Activated CD4-positive, alpha-beta T cell treated with anti-CD3 and anti-CD28 coated beads for 4 hours (primary cell): ENCODE measurements around the gene ADAMTS1.

ENCODE experiments used
- DNase-seq, 2 donors: peaks; one replicate each; pipeline ENCODE4 v3.0.0-alpha.2; 2020

ADAMTS1 gene

GRCh38 chr21:26812173-26812572 is 33.0 kb downstream of the ADAMTS1 start:
- no peak for DNase-seq

- DNase-seq = no peak
These were observed 33.7 kb downstream of the ADAMTS1 start for GRCh38 chr21:26811482-26811881.

GRCh38 chr21:26810676-26811415 is 34.4 kb downstream of the ADAMTS1 start:
- DNase-seq = no peak

GRCh38 chr21:26810266-26810665 is 34.9 kb downstream of the ADAMTS1 start:
- no peak for DNase-seq

- DNase-seq = no peak
These were observed 35.5 kb downstream of the ADAMTS1 start for GRCh38 chr21:26809745-26810144.

- no peak for DNase-seq
These were observed 38.4 kb downstream of the ADAMTS1 start for GRCh38 chr21:26806801-26807295.

- DNase-seq = no peak
These were observed 40.2 kb downstream of the ADAMTS1 start for GRCh38 chr21:26804895-26805609.

- DNase-seq = no peak
These were observed 43.7 kb downstream of the ADAMTS1 start for GRCh38 chr21:26801498-26801897.

- no peak for DNase-seq
These were observed 44.2 kb downstream of the ADAMTS1 start for GRCh38 chr21:26800970-26801431.

- no peak for DNase-seq
These were observed 44.8 kb downstream of the ADAMTS1 start for GRCh38 chr21:26800455-26800854.

GRCh38 chr21:26800001-26800400 is 45.2 kb downstream of the ADAMTS1 start:
- no peak for DNase-seq

- no peak for DNase-seq
These were observed 46.1 kb downstream of the ADAMTS1 start for GRCh38 chr21:26798856-26799751.

- DNase-seq = no peak
These were observed 47.2 kb downstream of the ADAMTS1 start for GRCh38 chr21:26797878-26798456.

GRCh38 chr21:26795866-26796329 is 49.3 kb downstream of the ADAMTS1 start:
- DNase-seq = no peak

GRCh38 chr21:26795412-26795805 is 49.8 kb downstream of the ADAMTS1 start:
- DNase-seq = no peak

GRCh38 chr21:26794597-26795411 is 50.4 kb downstream of the ADAMTS1 start:
- DNase-seq = no peak

- no peak for DNase-seq
These were observed 54.9 kb downstream of the ADAMTS1 start for GRCh38 chr21:26790296-26790695.

- DNase-seq = no peak
These were observed 56.4 kb downstream of the ADAMTS1 start for GRCh38 chr21:26788790-26789189.
